Prostate gland (tissue), 2 donors: ENCODE data around the gene LRRC4C.

Experiments
- CTCF ChIP-seq, 4 experiments: fragments of 200-600 bp in 2 of 4; fragments of 450-650 bp in 2 of 4; sonication (generic) in 2 of 4; IDR thresholded peaks; 1 replicate in 3 of 4; 2 replicates in 1 of 4; pipeline ENCODE4 v1.5.1; 2016 to 2019; ENCODE audit warnings: antibody characterized with exemption in 4 of 4, mild to moderate bottlenecking in 2 of 4, moderate library complexity in 2 of 4
- POLR2A ChIP-seq: fragments of 450-650 bp; IDR thresholded peaks from one replicate; pipeline ENCODE4 v1.6.1; 2016; ENCODE audit warnings: antibody characterized with exemption, mild to moderate bottlenecking
- POLR2AphosphoS5 ChIP-seq: sonication (generic); formaldehyde crosslinking; IDR thresholded peaks from one replicate; pipeline ENCODE4 v1.6.1; 2017; ENCODE audit warnings: antibody characterized with exemption

DNA sequence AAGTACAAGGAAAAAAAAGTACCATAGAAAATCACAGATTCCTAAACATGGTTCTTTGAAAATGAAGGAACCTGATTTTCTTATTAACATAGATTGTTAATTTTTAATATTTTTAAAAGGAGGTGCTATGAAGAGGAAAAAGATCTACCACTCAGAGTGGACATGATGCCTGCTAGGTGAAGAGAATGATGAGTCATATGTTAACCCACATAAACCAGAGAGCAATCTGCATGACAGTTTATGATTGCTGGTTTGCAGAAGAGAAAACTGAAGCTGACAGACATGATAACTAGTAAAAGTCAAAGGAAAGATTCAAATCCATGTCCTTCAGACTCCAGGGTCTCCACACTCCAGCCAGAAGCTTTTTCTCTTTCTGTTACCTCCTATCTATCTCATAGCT, 1231.7 kb downstream of the LRRC4C start:
- TF ChIP-seq CTCF (IDR thresholded peaks at IDR 0.05) (no peak), POLR2AphosphoS5 (no peak), POLR2A (no peak)
